ENCODE results near the gene CHAC2. TPM values are rescaled to one million over a fixed set of nuclear protein-coding genes. Genes with fewer than 3 reads are reported as not detected.

Gene CHAC2
- total RNA-seq = 1 to 10 TPM; 4.8 to 9.0 TPM

GRCh38 chr2:53767405-53768241 lies at the start of gene CHAC2:
TSS of gene CHAC2 (plus strand) at chr2:53767804. CDS start at chr2:53767887, 83 bp downstream.

GRCh38 chr2:53786705-53787613 lies 19.4 kb downstream of the CHAC2 start, which contains the start of the genes ASB3 and ERLEC1:
TSS of gene ASB3 (minus strand) at chr2:53786953. CDS start at chr2:53765572, 21,381 bp downstream.
TSS of gene ERLEC1 (plus strand) at chr2:53787044. CDS start at chr2:53787211, 167 bp downstream.

Other genes starting within 250 kb of the CHAC2 start
- 10 to 100 TPM; 18.9 to 19.0 TPM for gene ASB3, start 19.1 kb downstream of the CHAC2 start, total RNA-seq
- 10 to 100 TPM; 45.1 to 46.6 TPM for gene ERLEC1, start 19.2 kb downstream of the CHAC2 start, total RNA-seq
- 1 to 10 TPM; 1.7 to 2.7 TPM for gene GPR75, start 92.2 kb downstream of the CHAC2 start, total RNA-seq
- 10 to 100 TPM; 40.6 to 50.3 TPM for gene PSME4, start 203.2 kb downstream of the CHAC2 start, total RNA-seq